ENCODE measurements around the gene RAPSN. TPM values are rescaled to one million over a fixed set of nuclear protein-coding genes. Genes with fewer than 3 reads are reported as not detected.

The RAPSN gene
- total and polyA plus RNA-seq, 2 donors (not counting 1 experiment from before 2014, with no cell fraction given): 0.25 to 1.0 TPM

DNA sequence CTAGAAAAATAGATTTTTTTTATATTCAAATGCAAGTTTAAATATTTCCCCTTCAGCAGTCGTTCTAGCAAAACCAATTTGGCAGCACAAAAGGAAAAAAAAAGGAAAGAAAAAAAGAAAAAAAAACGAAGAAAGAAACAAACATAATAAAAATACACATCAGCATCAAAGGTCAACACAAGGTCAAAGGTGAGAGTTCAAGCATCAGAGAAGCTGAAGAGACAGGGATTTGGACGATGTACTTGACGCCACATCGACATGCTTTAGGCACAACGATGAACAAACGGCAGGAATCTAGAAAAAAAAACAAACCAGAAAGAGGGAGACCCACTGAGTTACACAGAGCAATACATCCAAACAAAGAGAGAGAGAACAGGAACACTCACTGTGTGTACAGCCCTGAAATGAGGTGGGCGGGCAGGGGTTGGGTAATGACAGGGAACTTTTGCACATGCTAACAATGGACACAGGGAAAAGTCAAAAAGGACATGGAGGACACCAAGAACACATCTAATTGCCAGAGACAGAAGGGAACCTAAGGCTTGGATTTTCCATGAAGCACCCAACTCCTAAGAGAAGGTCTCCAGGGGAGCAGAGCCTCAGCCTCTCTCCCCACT lies 19.8 kb upstream of the RAPSN start:
- H3K4me1 Mint-ChIP-seq: no peaks in the 10 kb centered on the region
- ChIA-PET CTCF (no interaction called here), POLR2A (no interaction called here)
- Histone ChIP-seq H3K27ac (ENCODE audit: low read length in 2 of 2) (no peak overlapping the region), H3K4me3 (ENCODE audit: control extremely low read depth in 1 of 5, extremely low read depth in 1 of 5, insufficient read depth in 1 of 5, low read depth in 2 of 5, low read length in 4 of 5) (no peak overlapping the region), H3K4me1 (ENCODE audit: control insufficient read depth in 2 of 2, insufficient read depth in 2 of 2, low read length in 2 of 2) (no peaks in the 10 kb centered on the region), H2AFZ (ENCODE audit: insufficient read depth, low read depth, low read length, poor library complexity, severe bottlenecking) (no peak overlapping the region), H3K27me3 (replicated peaks in 1 of 4; ENCODE audit: control extremely low read depth in 1 of 4, control insufficient read depth in 3 of 4, insufficient read depth in 4 of 4, low read length in 3 of 4) (no peaks in the 10 kb centered on the region), H3K9ac (ENCODE audit: low read length) (no peak overlapping the region), H3K79me2 (ENCODE audit: control insufficient read depth, insufficient read depth, low read length) (peaks cover 18% of the 10 kb centered on the region), H3K36me3 (replicated peaks in 1 of 2; ENCODE audit: control extremely low read depth in 1 of 2, control insufficient read depth in 1 of 2, extremely low read depth in 1 of 2, insufficient read depth in 2 of 2, low read length in 1 of 2) (peaks cover 8 to 82% of the 10 kb centered on the region in 2 experiments), H3K9me3 (ENCODE audit: control extremely low read depth in 1 of 3, control insufficient read depth in 2 of 3, insufficient read depth in 1 of 3, low read length in 2 of 3) (no peaks in the 10 kb centered on the region), H4K20me1 (ENCODE audit: control insufficient read depth, insufficient read depth, low read length, poor library complexity, severe bottlenecking) (peaks cover 26% of the 10 kb centered on the region), H3K4me2 (replicated peaks; ENCODE audit: low read depth, low read length, poor library complexity, severe bottlenecking) (no peak overlapping the region)
- no peak overlapping the region for H3K27ac Mint-ChIP-seq
- no peak for TF ChIP-seq EZH2 (IDR thresholded peaks at IDR 0.05; ENCODE audit: borderline replicate concordance, insufficient read depth, low read depth, low read length, poor library complexity, severe bottlenecking)
- TF ChIP-seq, protein P1, sequence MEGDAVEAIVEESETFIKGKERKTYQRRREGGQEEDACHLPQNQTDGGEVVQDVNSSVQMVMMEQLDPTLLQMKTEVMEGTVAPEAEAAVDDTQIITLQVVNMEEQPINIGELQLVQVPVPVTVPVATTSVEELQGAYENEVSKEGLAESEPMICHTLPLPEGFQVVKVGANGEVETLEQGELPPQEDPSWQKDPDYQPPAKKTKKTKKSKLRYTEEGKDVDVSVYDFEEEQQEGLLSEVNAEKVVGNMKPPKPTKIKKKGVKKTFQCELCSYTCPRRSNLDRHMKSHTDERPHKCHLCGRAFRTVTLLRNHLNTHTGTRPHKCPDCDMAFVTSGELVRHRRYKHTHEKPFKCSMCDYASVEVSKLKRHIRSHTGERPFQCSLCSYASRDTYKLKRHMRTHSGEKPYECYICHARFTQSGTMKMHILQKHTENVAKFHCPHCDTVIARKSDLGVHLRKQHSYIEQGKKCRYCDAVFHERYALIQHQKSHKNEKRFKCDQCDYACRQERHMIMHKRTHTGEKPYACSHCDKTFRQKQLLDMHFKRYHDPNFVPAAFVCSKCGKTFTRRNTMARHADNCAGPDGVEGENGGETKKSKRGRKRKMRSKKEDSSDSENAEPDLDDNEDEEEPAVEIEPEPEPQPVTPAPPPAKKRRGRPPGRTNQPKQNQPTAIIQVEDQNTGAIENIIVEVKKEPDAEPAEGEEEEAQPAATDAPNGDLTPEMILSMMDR (IDR thresholded peaks at IDR 0.05): no peak
- no peak for ATAC-seq (ENCODE audit: low read depth)
- intact Hi-C loops (cut with micrococcal nuclease): no loop called here
- no peaks in the 10 kb centered on the region for H3K27me3 Mint-ChIP-seq
- no peak for DNase-seq
- WGBS (ENCODE audit: insufficient coverage): 100% methylated on average over 2 of the region's 8 CpGs
- H3K9me3 Mint-ChIP-seq (ENCODE audit: insufficient read depth): no peaks in the 10 kb centered on the region
- H3K4me3 Mint-ChIP-seq: no peak overlapping the region

DNA sequence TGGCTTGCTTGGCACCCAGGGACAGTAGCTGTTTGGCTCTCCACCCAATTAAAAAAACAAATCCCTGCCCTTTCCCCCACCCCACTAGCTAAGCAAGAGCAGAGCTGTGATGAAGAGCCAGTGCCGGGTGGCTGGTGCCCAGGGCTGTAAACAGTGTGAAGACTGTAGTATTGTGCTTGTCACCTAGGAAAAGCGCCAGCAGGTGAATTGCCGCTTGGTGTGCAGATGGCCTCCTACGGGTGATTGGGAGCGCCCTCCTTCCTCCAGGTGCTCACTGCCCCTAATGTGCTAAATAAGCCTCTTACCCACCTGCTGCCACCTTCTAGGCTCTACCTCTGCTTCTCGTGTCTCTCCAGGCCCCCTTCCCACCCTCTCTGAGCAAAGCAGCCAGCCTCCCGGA lies 18.4 kb upstream of the RAPSN start:
- CTCF ChIA-PET: no interaction called here
- Histone ChIP-seq H3K9ac (ENCODE audit: low read length) (no peak overlapping the region), H3K79me2 (ENCODE audit: control insufficient read depth, insufficient read depth, low read length) (peaks cover 18% of the 10 kb centered on the region), H2AFZ (ENCODE audit: insufficient read depth, low read depth, low read length, poor library complexity, severe bottlenecking) (no peak overlapping the region), H3K9me3 (ENCODE audit: control extremely low read depth in 1 of 3, control insufficient read depth in 2 of 3, insufficient read depth in 1 of 3, low read length in 2 of 3) (no peaks in the 10 kb centered on the region), H3K27me3 (replicated peaks in 1 of 4; ENCODE audit: control extremely low read depth in 1 of 4, control insufficient read depth in 3 of 4, insufficient read depth in 4 of 4, low read length in 3 of 4) (no peaks in the 10 kb centered on the region), H3K27ac (ENCODE audit: low read length in 2 of 2) (peak overlapping the region in 1 of 2 donors; percentile 18), H3K36me3 (replicated peaks in 1 of 2; ENCODE audit: control extremely low read depth in 1 of 2, control insufficient read depth in 1 of 2, extremely low read depth in 1 of 2, insufficient read depth in 2 of 2, low read length in 1 of 2) (peaks cover 4 to 72% of the 10 kb centered on the region in 2 experiments), H3K4me2 (replicated peaks; ENCODE audit: low read depth, low read length, poor library complexity, severe bottlenecking) (no peak overlapping the region), H3K4me3 (ENCODE audit: control extremely low read depth in 1 of 5, extremely low read depth in 1 of 5, insufficient read depth in 1 of 5, low read depth in 2 of 5, low read length in 4 of 5) (no peak overlapping the region), H4K20me1 (ENCODE audit: control insufficient read depth, insufficient read depth, low read length, poor library complexity, severe bottlenecking) (peaks cover 26% of the 10 kb centered on the region), H3K4me1 (ENCODE audit: control insufficient read depth in 2 of 2, insufficient read depth in 2 of 2, low read length in 2 of 2) (no peaks in the 10 kb centered on the region)
- no peak overlapping the region for H3K27ac Mint-ChIP-seq
- no peak for TF ChIP-seq EZH2 (IDR thresholded peaks at IDR 0.05; ENCODE audit: borderline replicate concordance, insufficient read depth, low read depth, low read length, poor library complexity, severe bottlenecking)
- TF ChIP-seq, protein P1 (IDR thresholded peaks at IDR 0.05): no peak
- DNase-seq (no peak), ATAC-seq (ENCODE audit: low read depth) (no peak)
- H3K4me1 Mint-ChIP-seq: no peaks in the 10 kb centered on the region
- no peak overlapping the region for H3K4me3 Mint-ChIP-seq
- no peaks in the 10 kb centered on the region for H3K27me3 Mint-ChIP-seq
- intact Hi-C loops (cut with micrococcal nuclease): no loop called here
- H3K9me3 Mint-ChIP-seq (ENCODE audit: insufficient read depth): no peaks in the 10 kb centered on the region
- POLR2A ChIA-PET: no interaction called here
- 97% methylated on average over 5 of the region's 7 CpGs for WGBS (ENCODE audit: insufficient coverage)
